Measurements from ENCODE around the gene SLC66A3.

The SLC66A3 gene

DNA sequence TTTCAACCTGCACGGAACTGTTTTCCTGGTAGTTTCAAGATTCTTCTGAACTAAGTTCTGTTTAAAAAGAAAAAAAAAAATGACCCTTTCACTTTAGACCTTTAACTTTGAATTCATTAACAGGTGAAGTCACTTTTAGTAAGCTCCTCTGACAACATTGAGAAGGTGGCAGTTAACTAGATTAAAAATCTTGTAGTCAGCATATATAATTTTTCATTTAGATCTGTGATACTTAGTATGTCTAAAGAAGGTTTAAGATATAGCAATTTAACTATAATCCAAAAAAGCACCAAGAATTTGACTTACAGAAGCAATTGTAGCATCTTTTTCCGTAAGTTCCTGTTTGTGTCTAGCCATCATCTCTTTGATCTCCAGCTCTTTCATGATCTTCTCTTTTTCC, 45.4 kb downstream of the SLC66A3 start:
- no peak overlapping the region for H3K9ac ChIP-seq (ENCODE audit: low read depth, low read length)
- H3K9me3 ChIP-seq (replicated peaks; ENCODE audit: low read length) = no peaks in the 10 kb centered on the region
- H3K27me3 ChIP-seq (ENCODE audit: control insufficient read depth, insufficient read depth, low read length) = no peaks in the 10 kb centered on the region
- H3K4me3 ChIP-seq (ENCODE audit: low read length) = no peak overlapping the region
- no peak overlapping the region for H3K4me2 ChIP-seq (ENCODE audit: low read length)
- H3K4me1 ChIP-seq (ENCODE audit: control insufficient read depth, insufficient read depth, low read length) = peaks cover 15% of the 10 kb centered on the region
- peaks cover 46% of the 10 kb centered on the region for H3K36me3 ChIP-seq (ENCODE audit: insufficient read depth, low read length)

GRCh38 chr2:11201969-11202368, 46.7 kb downstream of the SLC66A3 start:
- Histone ChIP-seq H3K36me3 (ENCODE audit: insufficient read depth, low read length) (peaks cover 45% of the 10 kb centered on the region), H3K9ac (ENCODE audit: low read depth, low read length) (no peak overlapping the region)

GRCh38 chr2:11203480-11203879, 48.2 kb downstream of the SLC66A3 start:
- H3K9me3 ChIP-seq (replicated peaks; ENCODE audit: low read length) = no peaks in the 10 kb centered on the region
- no peak overlapping the region for H3K4me3 ChIP-seq (ENCODE audit: low read length)
- H3K27me3 ChIP-seq (ENCODE audit: control insufficient read depth, insufficient read depth, low read length) = no peaks in the 10 kb centered on the region
- H3K9ac ChIP-seq (ENCODE audit: low read depth, low read length) = peak overlapping the region; percentile 35
- peaks cover 15% of the 10 kb centered on the region for H3K4me1 ChIP-seq (ENCODE audit: control insufficient read depth, insufficient read depth, low read length)
- peak overlapping the region; percentile 37 for H3K4me2 ChIP-seq (ENCODE audit: low read length)
- peaks cover 43% of the 10 kb centered on the region for H3K36me3 ChIP-seq (ENCODE audit: insufficient read depth, low read length)

More at GRCh38 chr2:11201969-11202368, 46.7 kb downstream of the SLC66A3 start:
- H3K27me3 ChIP-seq (ENCODE audit: control insufficient read depth, insufficient read depth, low read length) = no peaks in the 10 kb centered on the region
- H3K4me1 ChIP-seq (ENCODE audit: control insufficient read depth, insufficient read depth, low read length) = peaks cover 15% of the 10 kb centered on the region
- no peak overlapping the region for H3K4me3 ChIP-seq (ENCODE audit: low read length)
- no peak overlapping the region for H3K4me2 ChIP-seq (ENCODE audit: low read length)
- H3K9me3 ChIP-seq (replicated peaks; ENCODE audit: low read length) = no peaks in the 10 kb centered on the region

- peaks cover 45% of the 10 kb centered on the region for H3K36me3 ChIP-seq (ENCODE audit: insufficient read depth, low read length)
- no peak overlapping the region for H3K4me3 ChIP-seq (ENCODE audit: low read length)
- no peaks in the 10 kb centered on the region for H3K27me3 ChIP-seq (ENCODE audit: control insufficient read depth, insufficient read depth, low read length)
- H3K9me3 ChIP-seq (replicated peaks; ENCODE audit: low read length) = no peaks in the 10 kb centered on the region
- no peak overlapping the region for H3K4me2 ChIP-seq (ENCODE audit: low read length)
- peaks cover 16% of the 10 kb centered on the region for H3K4me1 ChIP-seq (ENCODE audit: control insufficient read depth, insufficient read depth, low read length)
- no peak overlapping the region for H3K9ac ChIP-seq (ENCODE audit: low read depth, low read length)
These were observed 52.8 kb downstream of the SLC66A3 start for GRCh38 chr2:11208083-11208482.

DNA sequence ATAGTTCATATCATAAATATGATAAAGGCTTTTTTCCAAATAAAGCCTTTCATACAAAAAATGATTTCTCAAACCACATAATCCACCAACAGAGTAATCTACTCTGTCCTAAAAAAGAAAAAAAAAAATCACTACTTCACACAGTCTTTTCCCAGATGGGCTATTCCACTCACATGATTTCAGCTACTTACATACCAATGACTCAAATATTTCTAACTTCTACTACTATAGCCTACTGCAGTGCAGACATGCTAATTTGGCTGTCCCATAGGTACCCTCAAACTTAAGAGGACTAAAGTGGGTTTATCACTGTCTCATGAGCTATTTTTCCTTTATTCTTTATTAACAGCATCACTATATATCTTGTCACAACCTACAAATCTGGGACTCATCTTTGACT, 57.4 kb downstream of the SLC66A3 start:
- peaks cover 4% of the 10 kb centered on the region for H3K4me1 ChIP-seq (ENCODE audit: control insufficient read depth, insufficient read depth, low read length)
- H3K36me3 ChIP-seq (ENCODE audit: insufficient read depth, low read length) = peaks cover 63% of the 10 kb centered on the region
- no peak overlapping the region for H3K4me2 ChIP-seq (ENCODE audit: low read length)
- no peak overlapping the region for H3K9ac ChIP-seq (ENCODE audit: low read depth, low read length)
- no peaks in the 10 kb centered on the region for H3K9me3 ChIP-seq (replicated peaks; ENCODE audit: low read length)
- H3K27me3 ChIP-seq (ENCODE audit: control insufficient read depth, insufficient read depth, low read length) = no peaks in the 10 kb centered on the region
- H3K4me3 ChIP-seq (ENCODE audit: low read length) = no peak overlapping the region

GRCh38 chr2:11213090-11213638, 57.9 kb downstream of the SLC66A3 start:
- peaks cover 4% of the 10 kb centered on the region for H3K4me1 ChIP-seq (ENCODE audit: control insufficient read depth, insufficient read depth, low read length)
- no peak overlapping the region for H3K4me2 ChIP-seq (ENCODE audit: low read length)
- H3K27me3 ChIP-seq (ENCODE audit: control insufficient read depth, insufficient read depth, low read length) = no peaks in the 10 kb centered on the region
- H3K4me3 ChIP-seq (ENCODE audit: low read length) = no peak overlapping the region
- H3K9me3 ChIP-seq (replicated peaks; ENCODE audit: low read length) = no peaks in the 10 kb centered on the region
- H3K9ac ChIP-seq (ENCODE audit: low read depth, low read length) = no peak overlapping the region
- H3K36me3 ChIP-seq (ENCODE audit: insufficient read depth, low read length) = peaks cover 67% of the 10 kb centered on the region

GRCh38 chr2:11213975-11214374, 58.7 kb downstream of the SLC66A3 start:
- H3K4me2 ChIP-seq (ENCODE audit: low read length) = no peak overlapping the region
- H3K27me3 ChIP-seq (ENCODE audit: control insufficient read depth, insufficient read depth, low read length) = no peaks in the 10 kb centered on the region
- peaks cover 73% of the 10 kb centered on the region for H3K36me3 ChIP-seq (ENCODE audit: insufficient read depth, low read length)
- no peak overlapping the region for H3K4me3 ChIP-seq (ENCODE audit: low read length)
- H3K4me1 ChIP-seq (ENCODE audit: control insufficient read depth, insufficient read depth, low read length) = peaks cover 4% of the 10 kb centered on the region
- no peak overlapping the region for H3K9ac ChIP-seq (ENCODE audit: low read depth, low read length)
- no peaks in the 10 kb centered on the region for H3K9me3 ChIP-seq (replicated peaks; ENCODE audit: low read length)

GRCh38 chr2:11214770-11215169, 59.5 kb downstream of the SLC66A3 start:
- Histone ChIP-seq H3K9me3 (replicated peaks; ENCODE audit: low read length) (no peaks in the 10 kb centered on the region), H3K27me3 (ENCODE audit: control insufficient read depth, insufficient read depth, low read length) (no peaks in the 10 kb centered on the region), H3K9ac (ENCODE audit: low read depth, low read length) (no peak overlapping the region), H3K4me3 (ENCODE audit: low read length) (no peak overlapping the region), H3K4me1 (ENCODE audit: control insufficient read depth, insufficient read depth, low read length) (peaks cover 4% of the 10 kb centered on the region), H3K4me2 (ENCODE audit: low read length) (no peak overlapping the region), H3K36me3 (ENCODE audit: insufficient read depth, low read length) (peaks cover 73% of the 10 kb centered on the region)

DNA sequence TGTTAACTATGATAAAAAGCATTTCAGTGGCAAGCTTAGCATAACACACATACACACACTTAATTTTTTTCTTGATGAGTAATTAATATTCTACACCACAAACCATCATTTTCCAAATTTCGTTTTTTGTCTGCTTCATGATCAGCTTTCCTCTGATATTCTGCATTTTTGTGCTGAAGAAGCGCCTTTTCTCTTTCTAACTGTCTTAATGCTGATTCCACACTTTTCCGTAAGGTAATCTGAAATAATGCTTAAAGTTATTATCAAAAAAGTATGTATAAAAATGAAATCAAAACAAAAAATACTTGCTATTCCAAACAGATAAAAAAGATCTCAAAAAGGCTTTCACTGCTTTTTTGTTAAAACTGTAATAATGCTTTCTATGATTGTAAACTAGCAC, 60.1 kb downstream of the SLC66A3 start:
- Histone ChIP-seq H3K4me2 (ENCODE audit: low read length) (no peak overlapping the region), H3K4me1 (ENCODE audit: control insufficient read depth, insufficient read depth, low read length) (peaks cover 4% of the 10 kb centered on the region), H3K36me3 (ENCODE audit: insufficient read depth, low read length) (peaks cover 71% of the 10 kb centered on the region)

DNA sequence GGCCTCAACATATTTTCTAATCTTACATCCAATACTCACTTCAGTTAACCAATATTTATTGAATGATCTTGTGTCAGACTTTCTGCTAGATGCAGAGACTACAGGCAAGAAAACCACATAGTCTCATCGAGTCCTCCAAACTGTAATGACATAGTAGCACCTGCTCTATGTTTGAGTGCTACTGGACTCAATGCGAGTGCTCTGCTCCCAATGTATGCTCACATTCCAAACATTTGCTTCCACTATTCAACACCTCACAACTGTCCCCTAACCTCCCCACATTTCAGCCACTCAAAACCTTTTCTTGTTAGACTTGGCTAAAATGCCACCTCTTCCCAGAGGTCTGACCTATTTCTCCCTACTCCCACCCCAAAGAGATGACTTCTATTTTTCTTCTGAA, 65.2 kb downstream of the SLC66A3 start:
- H3K9me3 ChIP-seq (replicated peaks; ENCODE audit: low read length) = no peaks in the 10 kb centered on the region
- H3K4me1 ChIP-seq (ENCODE audit: control insufficient read depth, insufficient read depth, low read length) = no peaks in the 10 kb centered on the region
- no peak overlapping the region for H3K4me2 ChIP-seq (ENCODE audit: low read length)
- H3K9ac ChIP-seq (ENCODE audit: low read depth, low read length) = no peak overlapping the region
- H3K36me3 ChIP-seq (ENCODE audit: insufficient read depth, low read length) = peaks cover 41% of the 10 kb centered on the region
- H3K4me3 ChIP-seq (ENCODE audit: low read length) = no peak overlapping the region
- H3K27me3 ChIP-seq (ENCODE audit: control insufficient read depth, insufficient read depth, low read length) = no peaks in the 10 kb centered on the region

More for the DNA sequence above, 60.1 kb downstream of the SLC66A3 start:
- Histone ChIP-seq H3K27me3 (ENCODE audit: control insufficient read depth, insufficient read depth, low read length) (no peaks in the 10 kb centered on the region), H3K4me3 (ENCODE audit: low read length) (no peak overlapping the region), H3K9ac (ENCODE audit: low read depth, low read length) (no peak overlapping the region), H3K9me3 (replicated peaks; ENCODE audit: low read length) (no peaks in the 10 kb centered on the region)

DNA sequence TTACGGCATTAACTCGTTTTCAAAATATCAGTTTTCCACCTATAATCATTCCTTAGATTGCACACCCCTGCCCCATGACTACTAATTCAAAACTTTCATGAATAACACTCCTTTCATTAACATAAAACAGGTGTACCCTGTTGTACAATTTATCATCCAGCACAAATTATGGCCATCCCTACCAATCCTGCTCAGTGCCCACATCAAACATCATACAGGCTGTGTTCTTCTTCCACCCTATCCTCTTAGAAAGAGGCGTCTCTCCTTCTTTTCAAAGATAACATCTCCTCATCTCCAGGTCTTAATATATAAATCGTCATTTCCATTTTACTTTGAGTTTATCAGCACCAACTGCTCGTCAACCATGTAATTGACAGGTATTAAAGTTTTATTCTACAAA, 67.6 kb downstream of the SLC66A3 start:
- Histone ChIP-seq H3K4me1 (ENCODE audit: control insufficient read depth, insufficient read depth, low read length) (no peaks in the 10 kb centered on the region), H3K4me2 (ENCODE audit: low read length) (no peak overlapping the region), H3K36me3 (ENCODE audit: insufficient read depth, low read length) (peaks cover 32% of the 10 kb centered on the region), H3K9me3 (replicated peaks; ENCODE audit: low read length) (no peaks in the 10 kb centered on the region), H3K4me3 (ENCODE audit: low read length) (no peak overlapping the region), H3K27me3 (ENCODE audit: control insufficient read depth, insufficient read depth, low read length) (no peaks in the 10 kb centered on the region), H3K9ac (ENCODE audit: low read depth, low read length) (no peak overlapping the region)

DNA sequence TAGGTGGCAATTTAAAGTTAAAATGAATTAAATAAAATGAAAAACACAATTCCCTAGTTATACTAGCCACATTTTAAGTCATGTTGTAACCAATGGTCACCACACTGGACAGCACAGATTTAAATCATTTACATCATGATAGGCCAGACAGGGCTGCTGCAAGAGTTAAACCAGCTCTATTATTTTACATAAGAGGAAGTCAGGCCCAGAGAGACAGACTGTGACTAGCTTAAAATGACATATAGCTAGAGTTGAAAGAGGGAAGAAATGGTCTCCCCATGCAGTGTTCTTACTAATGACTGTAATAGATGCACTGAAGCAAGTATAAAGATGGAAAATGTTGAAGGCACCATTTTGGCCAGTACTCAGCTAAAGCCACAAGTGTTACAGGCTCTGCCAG, 69.6 kb downstream of the SLC66A3 start:
- no peak overlapping the region for H3K9ac ChIP-seq (ENCODE audit: low read depth, low read length)
- no peaks in the 10 kb centered on the region for H3K4me1 ChIP-seq (ENCODE audit: control insufficient read depth, insufficient read depth, low read length)
- no peak overlapping the region for H3K4me2 ChIP-seq (ENCODE audit: low read length)
- peaks cover 22% of the 10 kb centered on the region for H3K36me3 ChIP-seq (ENCODE audit: insufficient read depth, low read length)
- no peaks in the 10 kb centered on the region for H3K9me3 ChIP-seq (replicated peaks; ENCODE audit: low read length)
- no peaks in the 10 kb centered on the region for H3K27me3 ChIP-seq (ENCODE audit: control insufficient read depth, insufficient read depth, low read length)
- no peak overlapping the region for H3K4me3 ChIP-seq (ENCODE audit: low read length)
